ENCODE data around the gene L3MBTL1. TPM values are rescaled to one million over a fixed set of nuclear protein-coding genes. Genes with fewer than 3 reads are reported as not detected.
A peak's percentile ranks its signal among the peaks of the same experiment; 100 is the strongest.

Gene L3MBTL1
- total RNA-seq, 4 donors from 2014 or later, result 10.9 to 152 (median 23.1) TPM

- peaks cover 0 to 10% (median 3%) of the 10 kb centered on the region in 4 donors for H3K4me1 ChIP-seq
- H3K9me3 ChIP-seq, result no peaks in the 10 kb centered on the region
- H3K36me3 ChIP-seq, result no peaks in the 10 kb centered on the region
- no peak overlapping the region for H3K4me3 ChIP-seq
- WGBS, 2 donors (ENCODE audit: low coverage in 1 of 2), result 91 to 100% methylated on average over 2 to 8 of the region's 8 CpGs
- DNase-seq, result no peak
- intact Hi-C loops (cut with DNase I; ENCODE audit: low total_unique reads) (no loop called here), in situ Hi-C loops (cut with MboI; ENCODE audit: low pct_ligation_motif_present in 1 of 4, low pct_unique_long_range_greater_than_20kb in 1 of 4, low sequenced_read_pairs in 3 of 4) (no loop called here)
- H3K27me3 ChIP-seq, result no peaks in the 10 kb centered on the region
- TF ChIP-seq EP300 (IDR thresholded peaks at IDR 0.05; ENCODE audit: low read depth) (no peak), POLR2AphosphoS5 (IDR thresholded peaks at IDR 0.05) (no peak), POLR2A (IDR thresholded peaks at IDR 0.05) (no peak)
- TF ChIP-seq, protein P1, sequence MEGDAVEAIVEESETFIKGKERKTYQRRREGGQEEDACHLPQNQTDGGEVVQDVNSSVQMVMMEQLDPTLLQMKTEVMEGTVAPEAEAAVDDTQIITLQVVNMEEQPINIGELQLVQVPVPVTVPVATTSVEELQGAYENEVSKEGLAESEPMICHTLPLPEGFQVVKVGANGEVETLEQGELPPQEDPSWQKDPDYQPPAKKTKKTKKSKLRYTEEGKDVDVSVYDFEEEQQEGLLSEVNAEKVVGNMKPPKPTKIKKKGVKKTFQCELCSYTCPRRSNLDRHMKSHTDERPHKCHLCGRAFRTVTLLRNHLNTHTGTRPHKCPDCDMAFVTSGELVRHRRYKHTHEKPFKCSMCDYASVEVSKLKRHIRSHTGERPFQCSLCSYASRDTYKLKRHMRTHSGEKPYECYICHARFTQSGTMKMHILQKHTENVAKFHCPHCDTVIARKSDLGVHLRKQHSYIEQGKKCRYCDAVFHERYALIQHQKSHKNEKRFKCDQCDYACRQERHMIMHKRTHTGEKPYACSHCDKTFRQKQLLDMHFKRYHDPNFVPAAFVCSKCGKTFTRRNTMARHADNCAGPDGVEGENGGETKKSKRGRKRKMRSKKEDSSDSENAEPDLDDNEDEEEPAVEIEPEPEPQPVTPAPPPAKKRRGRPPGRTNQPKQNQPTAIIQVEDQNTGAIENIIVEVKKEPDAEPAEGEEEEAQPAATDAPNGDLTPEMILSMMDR (IDR thresholded peaks at IDR 0.05), result no peak
- H3K27ac ChIP-seq, result no peak overlapping the region
These were observed 65.4 kb downstream of the L3MBTL1 start for GRCh38 chr20:43572891-43573290.

GRCh38 chr20:43576108-43576507 is 68.6 kb downstream of the L3MBTL1 start:
- DNase-seq, result no peak
- TF ChIP-seq POLR2AphosphoS5 (IDR thresholded peaks at IDR 0.05) (no peak), POLR2A (IDR thresholded peaks at IDR 0.05) (no peak), EP300 (IDR thresholded peaks at IDR 0.05; ENCODE audit: low read depth) (no peak)
- TF ChIP-seq, protein P1 (IDR thresholded peaks at IDR 0.05), result no peak
- H3K27me3 ChIP-seq, result no peaks in the 10 kb centered on the region

GRCh38 chr20:43579861-43580793 is 72.6 kb downstream of the L3MBTL1 start:
- no peaks in the 10 kb centered on the region for H3K27me3 ChIP-seq
- H3K27ac ChIP-seq, result peak overlapping the region; percentile 24 to 73 (median 72)
- no peak for DNase-seq
- WGBS, 2 donors (ENCODE audit: low coverage in 1 of 2), result 48 to 55% methylated on average over 5 to 7 of the region's 7 CpGs
- no peak overlapping the region for H3K4me3 ChIP-seq
- no peaks in the 10 kb centered on the region for H3K36me3 ChIP-seq
- no peaks in the 10 kb centered on the region for H3K9me3 ChIP-seq
- TF ChIP-seq EP300 (IDR thresholded peaks at IDR 0.05; ENCODE audit: low read depth), result no peak
- TF ChIP-seq, protein P1 (IDR thresholded peaks at IDR 0.05), result no peak
- TF ChIP-seq POLR2A (IDR thresholded peaks at IDR 0.05), result peak; percentile 25
- peak in 2 of 3 donors; percentile 18 to 23 for TF ChIP-seq POLR2AphosphoS5 (IDR thresholded peaks at IDR 0.05)
- in situ Hi-C loops (cut with MboI; ENCODE audit: low pct_ligation_motif_present in 1 of 4, low pct_unique_long_range_greater_than_20kb in 1 of 4, low sequenced_read_pairs in 3 of 4) (no loop called here), intact Hi-C loops (cut with DNase I; ENCODE audit: low total_unique reads) (no loop called here)
- peaks cover 0 to 18% (median 5%) of the 10 kb centered on the region in 4 donors for H3K4me1 ChIP-seq

More at GRCh38 chr20:43576108-43576507, 68.6 kb downstream of the L3MBTL1 start:
- 81% methylated on average over 10 of the region's 10 CpGs; no CpG with 5 or more reads in 1 of the 2 donors for WGBS, 2 donors (ENCODE audit: low coverage in 1 of 2)
- intact Hi-C loops (cut with DNase I; ENCODE audit: low total_unique reads), result no loop called here
- Histone ChIP-seq H3K4me1 (peaks cover 0 to 18% (median 5%) of the 10 kb centered on the region in 4 donors), H3K27ac (no peak overlapping the region), H3K9me3 (no peaks in the 10 kb centered on the region), H3K36me3 (no peaks in the 10 kb centered on the region), H3K4me3 (no peak overlapping the region)
- in situ Hi-C loops (cut with MboI; ENCODE audit: low pct_ligation_motif_present in 1 of 4, low pct_unique_long_range_greater_than_20kb in 1 of 4, low sequenced_read_pairs in 3 of 4), result no loop called here

GRCh38 chr20:43583133-43583864 is 75.8 kb downstream of the L3MBTL1 start:
- Histone ChIP-seq H3K36me3 (no peaks in the 10 kb centered on the region), H3K9me3 (no peaks in the 10 kb centered on the region), H3K4me3 (no peak overlapping the region), H3K27ac (no peak overlapping the region), H3K4me1 (peaks cover 0 to 18% (median 5%) of the 10 kb centered on the region in 4 donors), H3K27me3 (no peaks in the 10 kb centered on the region)
- intact Hi-C loops (cut with DNase I; ENCODE audit: low total_unique reads) (loop anchor here (1.0 kb wide), 1 partner anchor 42 kb away; no protein-coding TSS in a partner anchor), in situ Hi-C loops (cut with MboI; ENCODE audit: low pct_ligation_motif_present in 1 of 4, low pct_unique_long_range_greater_than_20kb in 1 of 4, low sequenced_read_pairs in 3 of 4) (no loop called here)
- 86 to 87% methylated on average over 4 to 7 of the region's 7 CpGs for whole genome bisulfite sequencing, 2 donors (ENCODE audit: low coverage in 1 of 2)
- DNase-seq, result no peak
- TF ChIP-seq POLR2AphosphoS5 (IDR thresholded peaks at IDR 0.05) (no peak), EP300 (IDR thresholded peaks at IDR 0.05; ENCODE audit: low read depth) (no peak), POLR2A (IDR thresholded peaks at IDR 0.05) (no peak)
- TF ChIP-seq, protein P1 (IDR thresholded peaks at IDR 0.05), result no peak
